Sigmoid colon (tissue), 4 donors: ENCODE measurements around the gene DLL3.

Experiments used
- CTCF ChIP-seq, 4 experiments: fragments of 450-650 bp in 3 of 4; fragments of 200-600 bp in 1 of 4; IDR thresholded peaks; one replicate each; pipeline ENCODE4 v1.5.1; 2016 to 2019; ENCODE audit warnings: antibody characterized with exemption in 4 of 4, mild to moderate bottlenecking in 3 of 4, moderate library complexity in 2 of 4
- POLR2A ChIP-seq, 2 donors: fragments of 450-650 bp; IDR thresholded peaks; one replicate each; pipeline ENCODE4 v1.6.1; 2016; ENCODE audit warnings: antibody characterized with exemption in 2 of 2, mild to moderate bottlenecking in 2 of 2, moderate library complexity in 2 of 2
- POLR2AphosphoS5 ChIP-seq, 4 donors: sonication (generic); formaldehyde crosslinking; IDR thresholded peaks; one replicate each; pipeline ENCODE4 v1.6.1; 2017; ENCODE audit warnings: antibody characterized with exemption in 4 of 4

GRCh38 chr19:39517432-39517831 lies 18.7 kb downstream of the DLL3 start:
- no peak for TF ChIP-seq CTCF (IDR thresholded peaks at IDR 0.05)
- no peak for TF ChIP-seq POLR2A (IDR thresholded peaks at IDR 0.05)
- TF ChIP-seq POLR2AphosphoS5 (IDR thresholded peaks at IDR 0.05), result no peak
